Measurements from ENCODE around the gene NEGR1. TPM values are rescaled to one million over a fixed set of nuclear protein-coding genes. Genes with fewer than 3 reads are reported as not detected.

Gene NEGR1
- total and polyA plus RNA-seq, 9 of the 15 experiments (the other 6 are each of a cell fraction or from before 2014, with no cell fraction given), result not detected

GRCh38 chr1:71828431-71829012 is 453.8 kb downstream of the NEGR1 start:
- no peaks in the 10 kb centered on the region for H3K9me3 ChIP-seq (replicated peaks; ENCODE audit: control insufficient read depth, insufficient read depth, low read depth, low read length)
- intact Hi-C loops (cut with micrococcal nuclease), result no loop called here
- WGBS (ENCODE audit: insufficient coverage, low coverage, missing lambda C conversion rate), result 0% methylated on average over 3 of the region's 3 CpGs
- H3K79me2 ChIP-seq (ENCODE audit: control insufficient read depth, insufficient read depth, low read length), result no peaks in the 10 kb centered on the region
- H3K4me3 ChIP-seq, result no peak overlapping the region
- no peaks in the 10 kb centered on the region for H3K36me3 ChIP-seq (ENCODE audit: control insufficient read depth, insufficient read depth, low read length)
- FAIRE-seq (no peak), DNase-seq (ENCODE audit: extremely low read depth in 1 of 4, low spot score in 3 of 4) (no peak), ATAC-seq (no peak)
- no peaks in the 10 kb centered on the region for H3K9me1 ChIP-seq (ENCODE audit: control insufficient read depth, insufficient read depth, low read length)
- no peaks in the 10 kb centered on the region for H3K27me3 ChIP-seq (ENCODE audit: control insufficient read depth in 2 of 2, insufficient read depth in 2 of 2, low read length in 2 of 2)
- H3K4me1 ChIP-seq (replicated peaks in 1 of 2; ENCODE audit: control insufficient read depth in 2 of 2, insufficient read depth in 2 of 2, low read length in 2 of 2), result no peaks in the 10 kb centered on the region
- H3K4me2 ChIP-seq (ENCODE audit: insufficient read depth, low read length), result no peak overlapping the region
- in situ Hi-C loops (cut with MboI), result no loop called here
- BruUV-seq (replicated peaks), result no TSS peak
- no peak overlapping the region for H3K9ac ChIP-seq (ENCODE audit: insufficient read depth in 1 of 2, low read depth in 2 of 2, low read length in 2 of 2)
- CTCF ChIA-PET (ENCODE audit: low intra/inter-chr PET ratio), result no interaction called here
- no peaks in the 10 kb centered on the region for H4K20me1 ChIP-seq (replicated peaks; ENCODE audit: control insufficient read depth, insufficient read depth, low read length)
- POLR2A ChIA-PET, result no interaction called here
- H2AFZ ChIP-seq (ENCODE audit: low read depth, low read length), result no peak overlapping the region
- no peak overlapping the region for H3K27ac ChIP-seq (ENCODE audit: extremely low read depth, low read depth, low read length)
- TF ChIP-seq CHAMP1 (IDR thresholded peaks at IDR 0.05) (no peak), STAT6 (CRISPR knock-in tag; IDR thresholded peaks at IDR 0.05) (no peak), AFF1 (IDR thresholded peaks at IDR 0.05; ENCODE audit: low read depth in 1 of 2, partially characterized antibody in 2 of 2) (no peak), TFAP4 (CRISPR knock-in tag; IDR thresholded peaks at IDR 0.05; ENCODE audit: borderline replicate concordance) (no peak), FOXA1 (IDR thresholded peaks at IDR 0.05; ENCODE audit: borderline replicate concordance) (no peak), ZNF79 (CRISPR knock-in tag; IDR thresholded peaks at IDR 0.05; ENCODE audit: low read depth) (no peak), SRF (CRISPR knock-in tag; IDR thresholded peaks at IDR 0.05) (no peak), SPI1 (IDR thresholded peaks at IDR 0.05; ENCODE audit: borderline replicate concordance, low read depth, low read length) (no peak)
